GM12874 (cell line): Measurements from ENCODE around the gene TCERG1L.

Experiments used
- TF ChIP-seq, protein P1 (sequence below): IDR thresholded peaks from 2 replicates; pipeline ENCODE4 v1.5.1; 2011; ENCODE audit warnings: low read depth, mild to moderate bottlenecking, control low read depth, low read length, moderate library complexity; ENCODE audit not compliant: insufficient read depth

TCERG1L gene

DNA sequence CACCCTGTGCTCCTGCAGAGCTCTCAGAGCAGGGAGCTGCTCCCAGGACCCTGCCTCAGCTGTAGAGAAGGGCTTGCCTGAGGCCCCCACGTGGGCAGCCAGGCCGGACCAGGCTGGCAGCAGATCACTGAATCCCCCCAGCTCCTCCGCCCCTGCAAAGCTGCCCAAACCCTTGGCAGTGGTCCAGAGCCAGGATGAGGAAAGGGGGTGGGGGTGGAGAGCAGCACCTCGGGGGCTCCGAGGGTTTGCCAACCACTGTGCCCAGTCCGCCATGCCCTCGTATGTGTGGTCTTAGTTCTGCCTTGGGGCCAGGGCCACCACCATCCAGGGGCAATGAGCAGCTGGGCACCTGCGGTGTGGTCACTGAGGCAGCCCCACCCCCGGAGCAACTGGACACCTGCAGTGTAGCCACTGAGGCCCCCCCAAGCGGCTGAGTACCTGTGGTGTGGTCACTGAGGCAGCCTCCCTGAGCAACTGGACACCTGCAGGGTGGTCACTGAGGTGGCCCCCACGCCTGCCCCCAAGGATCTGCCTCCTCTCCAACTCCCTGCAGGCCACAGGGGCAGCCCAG is 90.8 kb downstream of the TCERG1L start:
- TF ChIP-seq, protein P1, sequence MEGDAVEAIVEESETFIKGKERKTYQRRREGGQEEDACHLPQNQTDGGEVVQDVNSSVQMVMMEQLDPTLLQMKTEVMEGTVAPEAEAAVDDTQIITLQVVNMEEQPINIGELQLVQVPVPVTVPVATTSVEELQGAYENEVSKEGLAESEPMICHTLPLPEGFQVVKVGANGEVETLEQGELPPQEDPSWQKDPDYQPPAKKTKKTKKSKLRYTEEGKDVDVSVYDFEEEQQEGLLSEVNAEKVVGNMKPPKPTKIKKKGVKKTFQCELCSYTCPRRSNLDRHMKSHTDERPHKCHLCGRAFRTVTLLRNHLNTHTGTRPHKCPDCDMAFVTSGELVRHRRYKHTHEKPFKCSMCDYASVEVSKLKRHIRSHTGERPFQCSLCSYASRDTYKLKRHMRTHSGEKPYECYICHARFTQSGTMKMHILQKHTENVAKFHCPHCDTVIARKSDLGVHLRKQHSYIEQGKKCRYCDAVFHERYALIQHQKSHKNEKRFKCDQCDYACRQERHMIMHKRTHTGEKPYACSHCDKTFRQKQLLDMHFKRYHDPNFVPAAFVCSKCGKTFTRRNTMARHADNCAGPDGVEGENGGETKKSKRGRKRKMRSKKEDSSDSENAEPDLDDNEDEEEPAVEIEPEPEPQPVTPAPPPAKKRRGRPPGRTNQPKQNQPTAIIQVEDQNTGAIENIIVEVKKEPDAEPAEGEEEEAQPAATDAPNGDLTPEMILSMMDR = no peak

DNA sequence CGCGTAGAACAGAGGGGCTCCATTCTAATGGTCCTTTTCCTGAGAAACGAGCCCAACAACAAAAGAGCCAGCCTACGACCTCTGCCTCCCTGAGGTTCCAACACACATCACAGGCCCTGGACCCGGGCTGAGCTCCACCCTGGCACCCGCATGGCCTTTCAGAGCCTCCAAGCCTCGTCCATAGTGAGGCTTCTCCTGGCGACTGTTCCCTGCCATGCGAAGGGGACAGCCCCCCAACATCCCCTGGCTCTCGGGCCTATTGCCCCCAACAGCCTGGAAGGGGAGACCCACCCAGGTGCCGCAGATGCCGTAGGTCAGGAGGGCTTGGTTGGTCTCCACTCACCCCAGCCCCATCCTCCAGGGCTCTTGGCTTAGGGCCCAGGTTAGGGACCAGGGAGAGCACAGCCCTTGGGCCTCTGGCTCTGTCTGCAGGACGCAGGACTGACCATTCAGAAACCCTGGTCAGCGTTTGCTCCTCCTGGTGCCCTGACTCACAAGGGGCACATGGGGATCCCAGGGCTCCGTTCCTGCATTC is 91.5 kb downstream of the TCERG1L start:
- TF ChIP-seq, protein P1 = no peak

DNA sequence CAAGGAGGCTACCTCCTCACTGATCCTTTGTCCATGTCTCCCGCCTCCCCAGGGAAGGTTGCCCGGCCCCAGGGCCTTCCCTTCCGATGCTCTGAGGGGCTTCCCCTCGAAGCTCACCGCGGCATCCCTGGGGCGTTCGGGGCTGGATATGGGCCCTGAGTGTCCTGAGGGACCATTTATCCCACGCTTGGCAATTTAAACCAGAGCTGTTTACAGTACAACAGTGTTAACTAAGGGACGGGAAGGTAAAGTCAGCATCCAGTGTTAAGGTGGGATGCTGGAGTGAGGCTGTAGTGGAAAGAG is 92.0 kb downstream of the TCERG1L start:
- TF ChIP-seq, protein P1 = no peak

- TF ChIP-seq, protein P1 = no peak
These were observed 92.5 kb downstream of the TCERG1L start for GRCh38 chr10:131218811-131219583.

- TF ChIP-seq, protein P1 = no peak
These were observed 94.8 kb downstream of the TCERG1L start for GRCh38 chr10:131216681-131217230.

GRCh38 chr10:131215776-131216175 is 95.7 kb downstream of the TCERG1L start:
- TF ChIP-seq, protein P1 = no peak

- TF ChIP-seq, protein P1 = no peak
These were observed 96.8 kb downstream of the TCERG1L start for GRCh38 chr10:131214521-131215244.
